Activated CD4-positive, CD25-positive, alpha-beta regulatory T cell treated with anti-CD3 and anti-CD28 coated beads, Interleukin-2, amount 50 U/mL, for 24 hours (primary cell): ENCODE results near the gene GDF2.

Experiments used
- ATAC-seq, 2 donors: fragments of 150-1000 bp; cut with Tn5 transposase; one replicate each; pipeline ENCODE4 v1.10.0; 2021; ENCODE audit warnings: mild to moderate bottlenecking in 1 of 2, moderate library complexity in 1 of 2

The GDF2 gene

DNA sequence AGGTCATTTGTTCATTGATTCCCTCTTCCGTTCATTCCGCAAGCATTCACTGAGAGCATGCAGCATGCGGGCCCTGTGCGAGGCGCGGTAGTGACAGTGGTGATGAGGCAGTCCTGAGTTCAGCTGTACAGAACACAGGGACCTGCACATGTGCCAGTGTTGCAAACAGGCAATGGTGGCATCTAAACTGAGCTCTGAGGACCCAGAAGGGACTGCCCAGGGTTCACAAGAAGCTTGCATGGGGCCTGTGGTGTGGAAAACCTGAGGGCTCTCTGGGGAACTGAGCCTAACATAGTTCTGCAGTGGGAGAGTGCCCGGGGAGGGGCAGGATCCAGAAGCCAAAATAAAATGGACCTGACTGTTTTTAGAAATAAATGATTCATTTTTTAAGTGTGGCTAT, 48.6 kb downstream of the GDF2 start:
- no peak for ATAC-seq

DNA sequence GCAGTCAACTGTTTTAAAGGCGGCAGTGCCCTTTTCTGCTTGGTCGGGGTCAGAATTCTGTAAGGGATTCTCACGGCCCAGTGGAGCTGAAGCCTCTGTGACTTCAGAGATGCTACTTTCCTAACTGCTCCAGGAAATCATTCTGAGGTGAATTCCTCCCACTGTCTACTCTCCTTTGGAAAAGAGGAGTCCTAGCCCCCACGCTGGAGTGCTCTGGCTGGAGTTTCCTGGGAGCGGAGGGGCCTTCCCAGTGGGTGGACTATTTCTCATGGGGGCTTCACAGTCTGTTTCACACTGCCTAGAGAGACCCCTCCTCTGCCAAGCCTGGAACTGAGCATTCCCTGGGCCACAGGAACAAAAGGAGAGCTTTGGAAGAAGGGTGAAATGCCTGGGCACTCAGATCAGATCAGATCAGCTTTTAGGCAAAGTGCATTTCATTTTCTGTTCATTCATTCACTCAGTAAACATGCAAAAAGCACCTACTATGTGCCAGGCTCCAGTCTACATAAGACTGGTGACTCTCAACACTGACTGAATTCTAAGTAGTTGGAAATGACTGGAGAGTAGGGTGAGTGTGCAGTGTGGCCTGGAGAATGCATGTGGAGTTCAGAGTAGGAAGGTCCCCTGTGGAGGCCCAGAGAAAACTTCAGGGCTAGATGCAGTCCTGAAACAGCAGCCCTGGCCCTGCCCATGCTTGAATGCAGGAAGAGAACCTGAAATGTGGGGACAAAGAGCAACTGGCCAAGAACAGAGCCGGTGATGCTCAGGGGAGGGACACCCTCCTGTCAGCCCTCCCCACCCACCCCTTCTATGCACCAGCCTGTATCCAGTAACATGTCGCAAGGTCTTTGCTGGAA, 49.6 kb downstream of the GDF2 start:
- ATAC-seq, result no peak

DNA sequence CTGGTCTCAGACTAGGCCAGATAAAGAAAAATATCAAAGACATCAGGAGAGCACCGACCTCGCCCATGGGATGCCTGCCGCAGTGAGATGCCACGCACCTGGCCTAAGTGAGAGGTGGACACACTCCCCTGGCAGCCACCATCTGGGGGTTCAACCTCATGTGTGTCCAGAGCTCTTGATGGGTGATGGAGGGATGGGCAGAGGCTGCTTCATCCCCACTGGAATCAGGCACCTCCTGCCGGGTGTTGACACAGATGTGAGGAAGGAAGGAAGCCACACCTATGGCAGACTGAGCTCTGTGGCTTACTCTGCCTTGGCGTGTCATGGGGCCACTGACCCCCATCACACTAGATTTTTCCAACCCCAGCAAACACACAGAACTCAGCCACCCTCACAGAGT, 50.5 kb downstream of the GDF2 start:
- no peak for ATAC-seq

DNA sequence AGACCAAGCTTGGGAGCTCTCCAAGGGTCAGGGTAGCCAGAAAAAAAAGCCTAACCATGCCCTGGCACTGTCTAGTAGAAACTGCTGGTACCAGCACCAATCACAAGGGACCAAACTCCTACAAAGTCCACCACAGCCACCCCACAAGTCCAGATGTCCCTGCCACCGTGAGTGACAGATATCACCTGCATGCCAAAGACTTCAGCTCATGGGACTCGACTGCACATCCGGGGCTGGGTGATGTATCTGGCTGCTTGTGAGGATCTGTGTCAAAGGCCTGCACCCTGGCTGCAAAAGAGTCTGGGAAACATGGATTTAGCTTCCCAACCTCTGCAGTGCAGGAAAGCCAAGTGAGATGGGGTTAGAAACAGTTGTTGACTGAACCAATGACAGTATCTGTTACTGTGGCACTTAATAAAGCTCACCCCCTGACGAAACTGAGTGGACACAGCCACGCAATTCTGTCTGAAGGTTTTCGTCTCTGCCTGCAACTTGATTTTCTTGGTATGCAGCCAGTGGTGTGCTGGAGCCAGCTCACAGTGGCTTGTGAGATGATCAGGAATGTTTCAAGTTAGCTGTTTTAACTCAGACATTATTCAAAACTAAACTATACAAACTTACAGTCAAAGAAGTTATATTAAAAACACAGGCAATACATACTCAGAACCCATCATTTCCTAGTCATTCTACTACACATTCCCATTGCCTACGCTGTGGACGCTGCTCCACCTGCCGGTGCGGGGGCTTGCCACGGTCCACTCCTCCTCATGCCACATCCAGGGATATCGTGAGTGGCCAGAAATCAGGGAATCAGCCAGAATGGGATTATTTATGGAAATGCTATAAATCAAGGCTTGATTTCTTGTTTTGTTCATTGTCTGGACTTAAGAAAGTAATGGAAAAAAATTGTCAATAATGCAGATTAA, 52.6 kb downstream of the GDF2 start:
- ATAC-seq, result no peak

DNA sequence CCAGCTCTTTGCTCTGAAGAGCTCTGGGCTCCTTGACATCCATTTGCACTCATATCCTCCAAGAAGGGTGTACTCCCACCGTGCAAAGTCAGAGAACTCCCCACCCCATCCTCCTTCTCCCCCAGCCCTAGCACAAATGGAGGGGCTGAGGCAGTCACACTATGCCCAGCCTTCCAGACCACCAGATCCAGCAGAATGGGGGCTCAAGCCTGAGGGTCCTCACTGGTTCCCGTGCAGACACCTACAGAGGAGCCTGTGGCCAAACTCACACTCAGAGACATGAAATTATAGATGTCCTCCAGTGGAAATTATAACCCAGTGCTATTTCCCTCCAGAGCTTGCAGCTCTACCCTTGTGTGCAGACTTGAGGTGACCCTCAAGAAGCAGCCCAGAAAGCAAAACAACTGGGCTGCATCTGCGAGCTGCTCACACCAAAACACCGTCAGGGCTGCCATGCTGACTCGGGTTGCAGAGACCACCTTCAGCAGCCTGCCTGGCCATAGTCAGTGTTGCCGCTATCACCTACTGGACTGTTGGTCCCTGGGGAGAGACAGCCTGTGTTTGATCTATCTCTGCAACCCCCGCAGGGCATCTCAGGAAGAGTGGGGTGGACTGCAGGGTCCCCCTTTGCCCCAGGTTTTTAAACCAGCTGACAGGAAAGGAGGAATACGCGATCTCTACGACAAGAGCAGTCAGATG, 54.4 kb downstream of the GDF2 start:
- no peak for ATAC-seq
